HEK293 (cell line): ENCODE results near the gene PTGR2.

Experiments
- KLF1 ChIP-seq: fragments of 450-650 bp; formaldehyde crosslinking; IDR thresholded peaks from 2 replicates; pipeline ENCODE4 v1.5.1; 2016; ENCODE audit warnings: missing biosample characterization, missing genetic modification characterization
- KLF10 ChIP-seq: fragments of 450-650 bp; IDR thresholded peaks from 2 replicates; pipeline ENCODE4 v1.5.1; 2018; ENCODE audit warnings: missing biosample characterization, mild to moderate bottlenecking, missing genetic modification characterization
- KLF8 ChIP-seq: fragments of 450-650 bp; formaldehyde crosslinking; IDR thresholded peaks from 2 replicates; pipeline ENCODE4 v1.5.1; 2016; ENCODE audit warnings: missing biosample characterization, missing genetic modification characterization
- OSR2 ChIP-seq: fragments of 450-650 bp; formaldehyde crosslinking; IDR thresholded peaks from 2 replicates; pipeline ENCODE4 v1.5.1; 2016; ENCODE audit warnings: missing biosample characterization, missing genetic modification characterization
- PRDM10 ChIP-seq: fragments of 450-650 bp; formaldehyde crosslinking; IDR thresholded peaks from 2 replicates; pipeline ENCODE4 v1.5.1; 2016; ENCODE audit warnings: missing biosample characterization, missing genetic modification characterization
- REPIN1 ChIP-seq: fragments of 450-650 bp; formaldehyde crosslinking; IDR thresholded peaks from 2 replicates; pipeline ENCODE4 v1.5.1; 2017; ENCODE audit warnings: missing biosample characterization, missing genetic modification characterization, low read depth
- SP7 ChIP-seq: fragments of 450-650 bp; formaldehyde crosslinking; IDR thresholded peaks from 2 replicates; pipeline ENCODE4 v1.5.1; 2016; ENCODE audit warnings: missing biosample characterization, missing genetic modification characterization
- ZBTB21 ChIP-seq: fragments of 450-650 bp; formaldehyde crosslinking; IDR thresholded peaks from 2 replicates; pipeline ENCODE4 v1.5.1; 2017; ENCODE audit warnings: missing biosample characterization, missing genetic modification characterization
- ZFHX2 ChIP-seq: fragments of 450-650 bp; formaldehyde crosslinking; conservative IDR thresholded peaks from 2 replicates; pipeline ENCODE4 v1.5.1; 2016; ENCODE audit warnings: missing biosample characterization, missing genetic modification characterization
- ZNF18 ChIP-seq: fragments of 450-650 bp; formaldehyde crosslinking; IDR thresholded peaks from 2 replicates; pipeline ENCODE4 v1.5.1; 2016; ENCODE audit warnings: missing biosample characterization, missing genetic modification characterization
- ZNF211 ChIP-seq: fragments of 450-650 bp; formaldehyde crosslinking; IDR thresholded peaks from 2 replicates; pipeline ENCODE4 v1.5.1; 2016; ENCODE audit warnings: low read depth, missing biosample characterization, missing genetic modification characterization
- ZNF341 ChIP-seq: fragments of 450-650 bp; formaldehyde crosslinking; IDR thresholded peaks from 2 replicates; pipeline ENCODE4; 2016; ENCODE audit warnings: low read depth, missing biosample characterization, missing genetic modification characterization
- ZNF394 ChIP-seq: fragments of 450-650 bp; formaldehyde crosslinking; IDR thresholded peaks from 2 replicates; pipeline ENCODE4 v1.5.1; 2016; ENCODE audit warnings: missing biosample characterization, missing genetic modification characterization, mild to moderate bottlenecking, moderate library complexity, borderline replicate concordance
- ZNF398 ChIP-seq: fragments of 450-650 bp; formaldehyde crosslinking; IDR thresholded peaks from 2 replicates; pipeline ENCODE4 v1.5.1; 2017; ENCODE audit warnings: missing biosample characterization, missing genetic modification characterization
- ZNF433 ChIP-seq: fragments of 450-650 bp; formaldehyde crosslinking; IDR thresholded peaks from 2 replicates; pipeline ENCODE4 v1.5.1; 2016; ENCODE audit warnings: missing biosample characterization, missing genetic modification characterization, low read depth
- ZNF501 ChIP-seq: fragments of 450-650 bp; formaldehyde crosslinking; IDR thresholded peaks from 2 replicates; pipeline ENCODE4 v1.5.1; 2016; ENCODE audit warnings: missing biosample characterization, missing genetic modification characterization
- ZNF529 ChIP-seq: fragments of 450-650 bp; formaldehyde crosslinking; IDR thresholded peaks from 2 replicates; pipeline ENCODE4 v1.5.1; 2017; ENCODE audit warnings: missing genetic modification characterization, missing biosample characterization; ENCODE audit not compliant: insufficient replicate concordance
- ZNF555 ChIP-seq: fragments of 450-650 bp; formaldehyde crosslinking; conservative IDR thresholded peaks from 2 replicates; pipeline ENCODE4 v1.5.1; 2017; ENCODE audit warnings: missing biosample characterization, mild to moderate bottlenecking, missing genetic modification characterization, inconsistent platforms
- ZNF580 ChIP-seq: fragments of 450-650 bp; formaldehyde crosslinking; IDR thresholded peaks from 2 replicates; pipeline ENCODE4 v1.5.1; 2016; ENCODE audit warnings: missing biosample characterization, missing genetic modification characterization
- ZNF610 ChIP-seq: fragments of 450-650 bp; formaldehyde crosslinking; IDR thresholded peaks from 2 replicates; pipeline ENCODE4 v1.5.1; 2016; ENCODE audit warnings: missing biosample characterization, missing genetic modification characterization, borderline replicate concordance
- ZNF792 ChIP-seq: fragments of 450-650 bp; formaldehyde crosslinking; IDR thresholded peaks from 2 replicates; pipeline ENCODE4 v1.5.1; 2016; ENCODE audit warnings: missing biosample characterization, missing genetic modification characterization
- TF ChIP-seq, protein P1 (sequence below): fragments of 450-650 bp; formaldehyde crosslinking; IDR thresholded peaks from 2 replicates; pipeline ENCODE4 v1.5.1; 2016; ENCODE audit warnings: missing biosample characterization, missing genetic modification characterization
- TF ChIP-seq, protein P2 (sequence below): fragments of 450-650 bp; formaldehyde crosslinking; IDR thresholded peaks from 2 replicates; pipeline ENCODE4 v1.5.1; 2017; ENCODE audit warnings: missing biosample characterization, mild to moderate bottlenecking, missing genetic modification characterization, moderate library complexity
- TF ChIP-seq, protein P3 (sequence below): fragments of 450-650 bp; formaldehyde crosslinking; IDR thresholded peaks from 2 replicates; pipeline ENCODE4 v1.5.1; 2016; ENCODE audit warnings: missing biosample characterization, missing genetic modification characterization

The PTGR2 gene

DNA sequence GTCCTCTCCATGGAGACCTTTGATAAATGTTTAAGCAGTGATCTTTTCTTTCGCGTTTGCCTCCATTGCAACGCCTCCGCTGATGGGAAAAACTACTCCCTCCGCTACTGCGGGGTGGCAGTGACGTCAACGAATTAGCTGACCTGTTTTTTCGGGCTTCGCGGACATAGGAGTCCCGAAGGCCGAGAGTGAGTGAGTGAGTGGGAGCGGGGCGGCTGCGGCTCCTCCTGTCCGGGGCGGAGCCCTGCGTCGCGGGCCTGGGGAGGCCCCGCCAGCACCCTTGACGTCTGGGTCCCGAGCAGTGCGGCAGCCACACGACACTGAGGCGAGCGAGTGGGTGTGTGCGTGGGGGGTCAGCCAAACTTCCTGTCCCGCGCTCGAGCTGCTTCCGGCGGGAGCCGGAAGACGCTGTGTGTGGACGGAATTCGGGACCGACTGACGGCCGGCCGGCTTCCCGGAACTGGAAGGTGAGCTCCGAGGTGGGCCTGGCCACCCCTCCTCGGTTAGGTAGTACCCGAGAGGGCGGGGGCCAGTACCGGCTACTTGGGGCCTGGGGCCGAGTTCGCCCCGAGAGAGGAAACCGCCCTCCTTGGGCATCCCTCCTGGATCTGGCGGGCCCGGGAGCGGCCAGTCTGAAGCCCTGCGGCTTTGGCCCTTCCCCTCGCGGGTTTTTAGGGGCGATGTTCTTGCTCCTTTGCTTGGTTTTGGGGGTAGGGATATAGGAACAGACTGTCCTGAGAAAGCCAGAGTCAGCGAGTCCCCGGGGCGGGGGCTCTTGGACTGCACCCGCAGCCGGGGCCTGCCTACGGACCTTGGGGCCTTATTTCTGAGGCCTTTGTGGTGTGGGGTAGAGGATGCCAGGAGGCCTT lies 35.1 kb downstream of the PTGR2 start, which contains the start of gene ZNF410 (continued):
- TF ChIP-seq ZNF18 (tag by site-specific recombination) (0 out of 2 replicates have a peak, but pooled peaks have one; percentile 10), KLF8 (tag by site-specific recombination) (peak; percentile 82), ZNF580 (peak; percentile 13; the same call in 1 of the 2 replicates), ZNF211 (tag by site-specific recombination) (no peak), KLF1 (tag by site-specific recombination) (peak; percentile 63), ZBTB21 (tag by site-specific recombination) (peak; percentile 93), REPIN1 (no peak), SP7 (tag by site-specific recombination) (peak; percentile 57), PRDM10 (tag by site-specific recombination) (peak; percentile 96), OSR2 (tag by site-specific recombination) (peak; percentile 71), ZNF341 (tag by site-specific recombination) (peak; percentile 93), ZNF394 (tag by site-specific recombination) (peak; percentile 65), ZNF501 (tag by site-specific recombination) (peak; percentile 83; the same call in 1 of the 2 replicates), ZFHX2 (tag by site-specific recombination) (peak; percentile 98), ZNF529 (tag by site-specific recombination) (no peak), ZNF433 (tag by site-specific recombination) (no peak), ZNF792 (tag by site-specific recombination) (no peak), ZNF610 (tag by site-specific recombination) (peak; percentile 50; the same call in 1 of the 2 replicates), ZNF398 (tag by site-specific recombination) (peak; percentile 41; the same call in 1 of the 2 replicates), KLF10 (tag by site-specific recombination) (peak; percentile 96), ZNF555 (tag by site-specific recombination) (no peak)
- TF ChIP-seq, protein P1, sequence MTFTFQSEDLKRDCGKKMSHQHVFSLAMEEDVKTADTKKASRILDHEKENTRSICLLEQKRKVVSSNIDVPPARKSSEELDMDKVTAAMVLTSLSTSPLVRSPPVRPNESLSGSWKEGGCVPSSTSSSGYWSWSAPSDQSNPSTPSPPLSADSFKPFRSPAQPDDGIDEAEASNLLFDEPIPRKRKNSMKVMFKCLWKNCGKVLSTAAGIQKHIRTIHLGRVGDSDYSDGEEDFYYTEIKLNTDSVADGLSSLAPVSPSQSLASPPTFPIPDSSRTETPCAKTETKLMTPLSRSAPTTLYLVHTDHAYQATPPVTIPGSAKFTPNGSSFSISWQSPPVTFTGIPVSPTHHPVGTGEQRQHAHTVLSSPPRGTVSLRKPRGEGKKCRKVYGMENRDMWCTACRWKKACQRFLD (tag by site-specific recombination), result peak; percentile 81; the same call in 1 of the 2 replicates
- TF ChIP-seq, protein P2, sequence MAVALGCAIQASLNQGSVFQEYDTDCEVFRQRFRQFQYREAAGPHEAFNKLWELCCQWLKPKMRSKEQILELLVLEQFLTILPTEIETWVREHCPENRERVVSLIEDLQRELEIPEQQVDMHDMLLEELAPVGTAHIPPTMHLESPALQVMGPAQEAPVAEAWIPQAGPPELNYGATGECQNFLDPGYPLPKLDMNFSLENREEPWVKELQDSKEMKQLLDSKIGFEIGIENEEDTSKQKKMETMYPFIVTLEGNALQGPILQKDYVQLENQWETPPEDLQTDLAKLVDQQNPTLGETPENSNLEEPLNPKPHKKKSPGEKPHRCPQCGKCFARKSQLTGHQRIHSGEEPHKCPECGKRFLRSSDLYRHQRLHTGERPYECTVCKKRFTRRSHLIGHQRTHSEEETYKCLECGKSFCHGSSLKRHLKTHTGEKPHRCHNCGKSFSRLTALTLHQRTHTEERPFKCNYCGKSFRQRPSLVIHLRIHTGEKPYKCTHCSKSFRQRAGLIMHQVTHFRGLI (tag by site-specific recombination), result no peak
- TF ChIP-seq, protein P3, sequence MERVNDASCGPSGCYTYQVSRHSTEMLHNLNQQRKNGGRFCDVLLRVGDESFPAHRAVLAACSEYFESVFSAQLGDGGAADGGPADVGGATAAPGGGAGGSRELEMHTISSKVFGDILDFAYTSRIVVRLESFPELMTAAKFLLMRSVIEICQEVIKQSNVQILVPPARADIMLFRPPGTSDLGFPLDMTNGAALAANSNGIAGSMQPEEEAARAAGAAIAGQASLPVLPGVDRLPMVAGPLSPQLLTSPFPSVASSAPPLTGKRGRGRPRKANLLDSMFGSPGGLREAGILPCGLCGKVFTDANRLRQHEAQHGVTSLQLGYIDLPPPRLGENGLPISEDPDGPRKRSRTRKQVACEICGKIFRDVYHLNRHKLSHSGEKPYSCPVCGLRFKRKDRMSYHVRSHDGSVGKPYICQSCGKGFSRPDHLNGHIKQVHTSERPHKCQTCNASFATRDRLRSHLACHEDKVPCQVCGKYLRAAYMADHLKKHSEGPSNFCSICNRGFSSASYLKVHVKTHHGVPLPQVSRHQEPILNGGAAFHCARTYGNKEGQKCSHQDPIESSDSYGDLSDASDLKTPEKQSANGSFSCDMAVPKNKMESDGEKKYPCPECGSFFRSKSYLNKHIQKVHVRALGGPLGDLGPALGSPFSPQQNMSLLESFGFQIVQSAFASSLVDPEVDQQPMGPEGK, result peak; percentile 98
